Measurements from ENCODE around the gene GPC5.
"Not testable (repeated sequence)": the region's sequence is repeated elsewhere in the genome, so short reads cannot be mapped to it uniquely, and the experiment has no call there.

Gene GPC5

GRCh38 chr13:92494915-92495314 lies 1096.5 kb downstream of the GPC5 start:
- no peak for DNase-seq

GRCh38 chr13:92500192-92500591 lies 1101.8 kb downstream of the GPC5 start:
- DNase-seq, result no peak

GRCh38 chr13:92510416-92510815 lies 1112.0 kb downstream of the GPC5 start:
- no peak for DNase-seq

GRCh38 chr13:92512852-92513251 lies 1114.4 kb downstream of the GPC5 start:
- no peak for DNase-seq

- DNase-seq, result no peak
Measured at GRCh38 chr13:92513672-92514071, 1115.3 kb downstream of the GPC5 start.

GRCh38 chr13:92514420-92515125 lies 1116.2 kb downstream of the GPC5 start:
- DNase-seq, result no peak

- DNase-seq, result not testable (repeated sequence)
Measured at GRCh38 chr13:92516878-92517277, 1118.5 kb downstream of the GPC5 start.

GRCh38 chr13:92518622-92519021 lies 1120.2 kb downstream of the GPC5 start:
- DNase-seq, result not testable (repeated sequence)

- no peak for DNase-seq
Measured at GRCh38 chr13:92530364-92530763, 1131.9 kb downstream of the GPC5 start.

- DNase-seq, result no peak
Measured at GRCh38 chr13:92535222-92536006, 1137.0 kb downstream of the GPC5 start.

GRCh38 chr13:92537471-92537870 lies 1139.0 kb downstream of the GPC5 start:
- no peak for DNase-seq

GRCh38 chr13:92538164-92538563 lies 1139.7 kb downstream of the GPC5 start:
- DNase-seq, result no peak

GRCh38 chr13:92539148-92539547 lies 1140.7 kb downstream of the GPC5 start:
- DNase-seq, result not testable (repeated sequence)

- DNase-seq, result no peak
Measured at GRCh38 chr13:92547266-92547665, 1148.8 kb downstream of the GPC5 start.

- no peak for DNase-seq
Measured at GRCh38 chr13:92549276-92549675, 1150.9 kb downstream of the GPC5 start.

GRCh38 chr13:92553470-92554114 lies 1155.2 kb downstream of the GPC5 start:
- no peak for DNase-seq

GRCh38 chr13:92560883-92561282 lies 1162.5 kb downstream of the GPC5 start:
- no peak for DNase-seq

- DNase-seq, result no peak
Measured at GRCh38 chr13:92564942-92565341, 1166.5 kb downstream of the GPC5 start.

GRCh38 chr13:92566767-92567166 lies 1168.3 kb downstream of the GPC5 start:
- DNase-seq, result no peak

GRCh38 chr13:92572190-92572589 lies 1173.8 kb downstream of the GPC5 start:
- DNase-seq, result no peak

GRCh38 chr13:92573467-92574057 lies 1175.1 kb downstream of the GPC5 start:
- no peak for DNase-seq

- no peak for DNase-seq
Measured at GRCh38 chr13:92574499-92574898, 1176.1 kb downstream of the GPC5 start.

- no peak for DNase-seq
Measured at GRCh38 chr13:92575777-92576176, 1177.4 kb downstream of the GPC5 start.

Data from NCI-H1105 (cell line).